Activated CD8-positive, alpha-beta T cell treated with anti-CD3 and anti-CD28 coated beads, Interleukin-2, amount 10 ng/mL, durations not matched to agents 7 days and 5 days (primary cell): Measurements from ENCODE around the gene UBAC2. TPM values are rescaled to one million over a fixed set of nuclear protein-coding genes. Genes with fewer than 3 reads are reported as not detected.

Experiments used
- ATAC-seq: fragments of 150-1000 bp; cut with Tn5 transposase; one replicate; pipeline ENCODE4 v1.10.0; 2021; ENCODE audit warnings: moderate library complexity
- CTCF ChIA-PET: fragments of 350-600 bp; sonication (Branson Sonifier 250); formaldehyde crosslinking; loops from one replicate; lab custom pipeline; 2021; ENCODE audit warnings: antibody characterized with exemption; lab: Charles Lee
- POLR2A ChIA-PET: fragments of 350-600 bp; sonication (Branson Sonifier 250); formaldehyde crosslinking; loops from one replicate; lab custom pipeline; 2021; ENCODE audit warnings: antibody characterized with exemption; lab: Charles Lee
- DNase-seq: peaks from one replicate; pipeline ENCODE4 v3.0.0-alpha.2; 2020
- H3K27ac Mint-ChIP-seq: one replicate; pipeline ENCODE4 v1.8.0; 2021; ENCODE audit warnings: mild to moderate bottlenecking, mixed read lengths
- H3K27me3 Mint-ChIP-seq: one replicate; pipeline ENCODE4 v1.8.0; 2021; ENCODE audit warnings: low read depth, mixed read lengths
- H3K36me3 Mint-ChIP-seq: one replicate; pipeline ENCODE4 v1.8.0; 2021; ENCODE audit warnings: low read depth, mixed read lengths
- H3K4me1 Mint-ChIP-seq: one replicate; pipeline ENCODE4 v1.8.0; 2021; ENCODE audit warnings: low read depth, mixed read lengths
- H3K4me3 Mint-ChIP-seq: one replicate; pipeline ENCODE4 v1.8.0; 2021; ENCODE audit warnings: mild to moderate bottlenecking, mixed read lengths
- H3K9me3 Mint-ChIP-seq: one replicate; pipeline ENCODE4 v1.8.0; 2022; ENCODE audit warnings: mixed read lengths; ENCODE audit not compliant: insufficient read depth
- total RNA-seq, 2 experiments: library from RNA; stranded (reverse); gene quantifications; one replicate each; pipeline ENCODE4 v1.2.3, GENCODE V29; 2021

The UBAC2 gene
- total RNA-seq, 2 experiments from 2014 or later, result 67.4 to 71.2 TPM

GRCh38 chr13:99294198-99294597, 93.5 kb downstream of the UBAC2 start:
- Mint-ChIP-seq H3K27me3 (no peaks in the 10 kb centered on the region), H3K36me3 (peaks cover 61% of the 10 kb centered on the region), H3K9me3 (no peaks in the 10 kb centered on the region), H3K27ac (no peak overlapping the region), H3K4me3 (no peak overlapping the region), H3K4me1 (peaks cover 71% of the 10 kb centered on the region)
- POLR2A ChIA-PET, result no interaction called here
- DNase-seq (no peak), ATAC-seq (no peak)
- CTCF ChIA-PET, result interaction anchor here (1.1 to 1.3 kb wide), 3 partner anchors 9 to 25 kb away, joined by 4 to 6 read pairs (median 4); no protein-coding TSS in a partner anchor

GRCh38 chr13:99294958-99295357, 94.3 kb downstream of the UBAC2 start:
- POLR2A ChIA-PET, result interaction anchor here (1.0 kb wide), 1 partner anchor 62 kb away, joined by 3 read pairs; no protein-coding TSS in a partner anchor
- Mint-ChIP-seq H3K27me3 (no peaks in the 10 kb centered on the region), H3K27ac (no peak overlapping the region), H3K4me1 (peaks cover 69% of the 10 kb centered on the region), H3K9me3 (no peaks in the 10 kb centered on the region), H3K4me3 (no peak overlapping the region), H3K36me3 (peaks cover 56% of the 10 kb centered on the region)
- no peak for DNase-seq
- CTCF ChIA-PET, result interaction anchor here (1.1 to 1.3 kb wide), 2 partner anchors 24 to 26 kb away, joined by 4 read pairs; no protein-coding TSS in a partner anchor
- ATAC-seq, result no peak

DNA sequence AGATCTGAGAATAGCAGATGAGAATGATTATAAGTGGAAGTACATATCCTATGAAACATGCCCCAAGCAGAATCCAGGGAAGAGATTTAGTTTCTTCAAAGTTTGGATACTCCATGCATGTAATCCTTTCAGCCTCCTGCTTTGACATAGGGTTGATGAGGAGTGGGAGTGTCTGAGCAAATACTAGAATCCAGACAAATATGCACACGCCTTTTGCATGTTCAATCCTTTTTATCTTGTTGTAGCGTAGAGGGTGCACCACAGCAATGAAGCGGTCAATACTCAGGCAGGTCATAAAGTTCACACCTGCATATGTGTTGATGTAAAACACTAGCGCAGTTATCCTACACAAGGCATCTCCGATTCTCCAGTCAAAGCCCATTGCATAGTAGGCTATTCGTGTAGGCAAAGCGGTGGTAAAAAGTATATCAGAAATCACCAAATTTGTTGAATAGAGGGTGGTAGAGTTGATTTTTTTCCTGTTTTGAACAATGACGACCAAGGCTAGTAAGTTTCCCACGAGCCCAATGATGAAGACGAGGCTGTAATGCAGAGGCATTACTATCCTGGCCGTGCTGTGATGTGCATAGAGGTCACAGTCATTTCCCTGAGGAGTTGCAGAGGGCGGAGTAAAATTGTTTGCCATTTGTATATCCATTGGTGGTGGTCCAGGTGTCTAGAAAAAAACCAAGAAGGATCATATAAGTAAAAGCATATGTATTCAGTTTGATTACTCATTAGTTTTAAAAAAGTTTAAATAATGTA, 95.0 kb downstream of the UBAC2 start:
- ChIA-PET POLR2A (interaction anchor here (0.6 to 1.0 kb wide), 3 partner anchors 19 to 138 kb away, joined by 3 read pairs; no protein-coding TSS in a partner anchor), CTCF (interaction anchor here (1.4 to 4.4 kb wide), 6 partner anchors 19 to 119 kb away, joined by 4 to 17 read pairs (median 6); no protein-coding TSS in a partner anchor)
- Mint-ChIP-seq H3K27me3 (no peaks in the 10 kb centered on the region), H3K9me3 (no peaks in the 10 kb centered on the region), H3K4me1 (peaks cover 69% of the 10 kb centered on the region), H3K4me3 (peak overlapping the region; percentile 19), H3K36me3 (peaks cover 55% of the 10 kb centered on the region), H3K27ac (peak overlapping the region; percentile 60)
- ATAC-seq (no peak), DNase-seq (no peak)

DNA sequence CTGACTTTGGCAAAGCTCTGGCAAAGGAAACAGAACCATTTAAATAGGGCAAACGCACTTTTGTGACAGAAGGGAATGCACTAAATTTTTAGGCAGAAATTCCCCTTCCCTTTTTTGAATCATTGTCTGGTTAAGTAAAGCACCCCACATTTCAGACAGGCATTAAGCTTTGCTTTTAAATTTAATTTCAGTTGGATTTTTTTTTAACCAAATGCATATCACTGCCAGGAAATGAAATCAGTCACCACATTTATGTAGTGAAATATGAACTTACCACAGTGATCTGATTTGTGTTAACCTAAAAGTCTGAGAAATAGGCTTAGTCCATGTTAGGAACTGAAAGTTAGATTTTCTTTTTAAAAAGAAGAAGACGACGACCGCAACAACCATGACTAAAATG, 95.7 kb downstream of the UBAC2 start:
- peak overlapping the region; percentile 77 for H3K4me3 Mint-ChIP-seq
- H3K27me3 Mint-ChIP-seq, result no peaks in the 10 kb centered on the region
- H3K9me3 Mint-ChIP-seq, result no peaks in the 10 kb centered on the region
- ATAC-seq, result peak; percentile 73
- H3K27ac Mint-ChIP-seq, result peak overlapping the region; percentile 97
- no peak for DNase-seq
- H3K36me3 Mint-ChIP-seq, result peaks cover 48% of the 10 kb centered on the region
- H3K4me1 Mint-ChIP-seq, result peaks cover 65% of the 10 kb centered on the region
- POLR2A ChIA-PET, result interaction anchor here (0.6 to 2.0 kb wide), 3 partner anchors 8 to 138 kb away, joined by 3 to 4 read pairs (median 3); no protein-coding TSS in a partner anchor
- CTCF ChIA-PET, result interaction anchor here (0.7 to 4.4 kb wide), 12 partner anchors 8 to 360 kb away, joined by 3 to 17 read pairs (median 4); no protein-coding TSS in a partner anchor

DNA sequence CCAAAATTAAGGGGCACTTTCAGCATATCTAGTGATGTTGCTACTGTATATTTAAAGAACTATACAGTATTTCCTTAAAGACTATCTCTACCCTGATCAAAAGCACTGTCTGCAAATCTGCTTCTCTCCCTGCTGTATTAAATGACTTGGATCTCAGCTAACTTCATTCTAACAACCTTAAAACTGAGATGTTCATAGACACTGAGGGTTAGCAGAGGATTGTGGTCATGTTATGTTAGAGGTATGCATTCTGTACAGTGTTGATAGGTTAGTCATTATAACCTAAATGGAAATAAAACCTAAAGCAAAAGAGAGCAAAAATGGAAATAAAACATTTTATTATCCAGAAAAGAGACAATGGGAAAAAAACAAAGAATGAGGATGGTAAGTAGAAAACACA, 96.7 kb downstream of the UBAC2 start:
- H3K27ac Mint-ChIP-seq, result peak overlapping the region; percentile 48
- POLR2A ChIA-PET, result interaction anchor here (2.0 kb wide), 1 partner anchor 9 kb away, joined by 4 read pairs; no protein-coding TSS in a partner anchor
- no peaks in the 10 kb centered on the region for H3K27me3 Mint-ChIP-seq
- H3K4me3 Mint-ChIP-seq, result peak overlapping the region; percentile 77
- CTCF ChIA-PET, result interaction anchor here (0.7 to 4.4 kb wide), 19 partner anchors 8 to 359 kb away, joined by 3 to 17 read pairs (median 5); partner anchors contain the start of gene GPR183
- H3K9me3 Mint-ChIP-seq, result no peaks in the 10 kb centered on the region
- peaks cover 71% of the 10 kb centered on the region for H3K4me1 Mint-ChIP-seq
- H3K36me3 Mint-ChIP-seq, result peaks cover 51% of the 10 kb centered on the region
- DNase-seq (no peak), ATAC-seq (peak; percentile 50)

DNA sequence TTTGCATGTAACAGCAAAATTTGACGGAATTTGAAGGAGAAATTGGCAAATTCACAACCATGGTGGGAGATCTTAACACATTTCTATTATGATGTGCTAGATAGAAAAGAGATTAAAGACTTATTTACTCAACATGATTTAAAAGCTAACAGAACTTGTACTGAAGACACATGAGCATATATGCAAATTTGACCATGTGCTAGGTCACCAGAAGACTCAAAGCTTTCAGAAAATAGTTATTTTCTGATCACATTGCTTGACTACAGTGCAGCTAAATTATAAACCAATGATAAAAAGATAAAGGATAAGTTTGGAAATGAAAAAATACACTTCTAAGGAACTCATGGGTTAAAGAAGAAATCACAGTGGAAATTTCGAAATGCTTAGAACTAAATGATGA, 97.4 kb downstream of the UBAC2 start:
- Mint-ChIP-seq H3K36me3 (peaks cover 47% of the 10 kb centered on the region), H3K9me3 (no peaks in the 10 kb centered on the region), H3K27me3 (no peaks in the 10 kb centered on the region), H3K4me1 (peaks cover 74% of the 10 kb centered on the region), H3K4me3 (no peak overlapping the region), H3K27ac (peak overlapping the region; percentile 20)
- ChIA-PET CTCF (interaction anchor here (1.1 to 4.4 kb wide), 13 partner anchors 9 to 359 kb away, joined by 3 to 17 read pairs (median 5); partner anchors contain the start of gene GPR183), POLR2A (interaction anchor here (0.9 to 2.0 kb wide), 2 partner anchors 9 to 83 kb away, joined by 4 to 5 read pairs; no protein-coding TSS in a partner anchor)
- ATAC-seq (no peak), DNase-seq (no peak)

GRCh38 chr13:99299256-99299919, 98.7 kb downstream of the UBAC2 start:
- H3K27ac Mint-ChIP-seq, result no peak overlapping the region
- CTCF ChIA-PET, result interaction anchor here (0.8 to 4.4 kb wide), 6 partner anchors 10 to 137 kb away, joined by 3 to 17 read pairs (median 4); no protein-coding TSS in a partner anchor
- no peaks in the 10 kb centered on the region for H3K27me3 Mint-ChIP-seq
- H3K9me3 Mint-ChIP-seq, result no peaks in the 10 kb centered on the region
- peaks cover 79% of the 10 kb centered on the region for H3K4me1 Mint-ChIP-seq
- POLR2A ChIA-PET, result interaction anchor here (0.9 to 1.4 kb wide), 2 partner anchors 23 to 53 kb away, joined by 4 read pairs; no protein-coding TSS in a partner anchor
- H3K36me3 Mint-ChIP-seq, result peaks cover 46% of the 10 kb centered on the region
- no peak for ATAC-seq
- H3K4me3 Mint-ChIP-seq, result no peak overlapping the region
- DNase-seq, result no peak

GRCh38 chr13:99299920-99300341, 99.3 kb downstream of the UBAC2 start:
- DNase-seq (no peak), ATAC-seq (no peak)
- Mint-ChIP-seq H3K27me3 (no peaks in the 10 kb centered on the region), H3K4me3 (no peak overlapping the region), H3K4me1 (peaks cover 82% of the 10 kb centered on the region), H3K9me3 (no peaks in the 10 kb centered on the region), H3K27ac (no peak overlapping the region), H3K36me3 (peaks cover 45% of the 10 kb centered on the region)
- POLR2A ChIA-PET, result interaction anchor here (1.4 kb wide), 1 partner anchor 23 kb away, joined by 4 read pairs; no protein-coding TSS in a partner anchor
- CTCF ChIA-PET, result interaction anchor here (0.8 to 4.4 kb wide), 5 partner anchors 11 to 38 kb away, joined by 3 to 17 read pairs (median 3); no protein-coding TSS in a partner anchor

GRCh38 chr13:99301056-99301838, 100.6 kb downstream of the UBAC2 start:
- peaks cover 40% of the 10 kb centered on the region for H3K36me3 Mint-ChIP-seq
- no peaks in the 10 kb centered on the region for H3K9me3 Mint-ChIP-seq
- no peak for DNase-seq
- H3K27me3 Mint-ChIP-seq, result no peaks in the 10 kb centered on the region
- H3K27ac Mint-ChIP-seq, result no peak overlapping the region
- POLR2A ChIA-PET, result no interaction called here
- H3K4me1 Mint-ChIP-seq, result peaks cover 80% of the 10 kb centered on the region
- no peak for ATAC-seq
- peak overlapping the region; percentile 3 for H3K4me3 Mint-ChIP-seq
- CTCF ChIA-PET, result interaction anchor here (1.2 to 1.9 kb wide), 3 partner anchors 26 to 51 kb away, joined by 3 to 10 read pairs (median 4); no protein-coding TSS in a partner anchor

GRCh38 chr13:99301913-99302636, 101.4 kb downstream of the UBAC2 start:
- ATAC-seq (no peak), DNase-seq (no peak)
- Mint-ChIP-seq H3K9me3 (no peaks in the 10 kb centered on the region), H3K36me3 (peaks cover 40% of the 10 kb centered on the region), H3K4me1 (peaks cover 79% of the 10 kb centered on the region), H3K27ac (peak overlapping the region; percentile 12), H3K4me3 (no peak overlapping the region), H3K27me3 (no peaks in the 10 kb centered on the region)
- CTCF ChIA-PET, result interaction anchor here (1.0 to 2.6 kb wide), 7 partner anchors 10 to 50 kb away, joined by 3 to 13 read pairs (median 4); no protein-coding TSS in a partner anchor
- POLR2A ChIA-PET, result no interaction called here
